H1 (cell line): ENCODE results near the gene CAMTA1. TPM values are rescaled to one million over a fixed set of nuclear protein-coding genes. Genes with fewer than 3 reads are reported as not detected.

ENCODE experiments used
- CTCF ChIA-PET: fragments of 300-600 bp; sonication (Branson Sonifier 250); formaldehyde crosslinking; loops from one replicate; lab custom pipeline; 2021; ENCODE audit not compliant: partially characterized antibody; lab: Charles Lee
- POLR2A ChIA-PET: fragments of 300-600 bp; sonication (Branson Sonifier 250); formaldehyde crosslinking; loops from one replicate; lab custom pipeline; 2021; ENCODE audit warnings: inconsistent platforms; ENCODE audit not compliant: partially characterized antibody; lab: Charles Lee
- DNase-seq, 2 experiments: peaks; one replicate each; pipeline versions ENCODE4 v3.0.0 to v3.0.0-alpha.2; 2010 to 2022; ENCODE audit warnings: low spot score in 2 of 2, low read depth in 1 of 2, mixed read lengths in 1 of 2
- FAIRE-seq: peaks from 2 replicates; lab custom pipeline; 2011; peaks lifted over from hg19 to GRCh38; lab: Jason Lieb, UNC
- H2AFZ ChIP-seq: 2 replicates; pipeline ENCODE4 v1.8.1; 2012; ENCODE audit warnings: low read length, inconsistent platforms
- H2AK5ac ChIP-seq: 2 replicates; pipeline ENCODE4 v1.6.1; 2013; ENCODE audit warnings: low read depth, low read length
- H2BK120ac ChIP-seq: replicated peaks from 2 replicates; pipeline ENCODE3; 2013; ENCODE audit warnings: low read depth, low read length, inconsistent platforms
- H2BK12ac ChIP-seq: 2 replicates; pipeline ENCODE4 v1.6.1; 2013; ENCODE audit warnings: low read depth, low read length
- H2BK15ac ChIP-seq: 2 replicates; pipeline ENCODE4 v1.6.1; 2013; ENCODE audit warnings: low read length
- H2BK20ac ChIP-seq: 2 replicates; pipeline ENCODE4 v1.6.1; 2013; ENCODE audit warnings: low read length
- H2BK5ac ChIP-seq: 2 replicates; pipeline ENCODE4 v1.6.1; 2013; ENCODE audit warnings: low read depth, low read length
- H3K14ac ChIP-seq: 2 replicates; pipeline ENCODE4 v1.6.1; 2013; ENCODE audit warnings: inconsistent platforms; ENCODE audit not compliant: insufficient read length
- H3K18ac ChIP-seq: 2 replicates; pipeline ENCODE4 v1.6.1; 2013; ENCODE audit warnings: low read length; ENCODE audit errors: extremely low read depth
- H3K23ac ChIP-seq: 2 replicates; pipeline ENCODE4 v1.6.1; 2013; ENCODE audit warnings: inconsistent platforms; ENCODE audit not compliant: insufficient read length
- H3K23me2 ChIP-seq: 2 replicates; pipeline ENCODE4 v1.6.1; 2013; ENCODE audit warnings: low read depth, low read length
- H3K27ac ChIP-seq: 2 replicates; pipeline ENCODE4 v1.6.1; 2011; ENCODE audit warnings: low read depth, low read length, inconsistent platforms
- H3K27me3 ChIP-seq, 4 experiments: replicated peaks in 1 of 4; 1 replicate in 1 of 4; 2 replicates in 3 of 4; pipeline versions ENCODE4 v1.6.1 to v1.8.1; 2011 to 2013; ENCODE audit warnings: low read length in 3 of 4, mild to moderate bottlenecking in 3 of 4, inconsistent platforms in 2 of 4, mixed read lengths in 2 of 4, moderate library complexity in 1 of 4; ENCODE audit not compliant: control insufficient read depth in 3 of 4, insufficient read depth in 3 of 4; ENCODE audit errors: extremely low read depth in 1 of 4
- H3K36me3 ChIP-seq, 4 experiments: 2 replicates each; pipeline versions ENCODE4 v1.6.1 to v1.8.1; 2011 to 2013; ENCODE audit warnings: mild to moderate bottlenecking in 4 of 4, low read length in 3 of 4, moderate library complexity in 2 of 4, control low read depth in 1 of 4, inconsistent platforms in 1 of 4; ENCODE audit not compliant: insufficient read depth in 4 of 4, control insufficient read depth in 2 of 4
- H3K4ac ChIP-seq: replicated peaks from 2 replicates; pipeline ENCODE3; 2013; ENCODE audit warnings: low read length, low read depth, mixed read lengths, inconsistent platforms; ENCODE audit not compliant: insufficient read length
- H3K4me1 ChIP-seq, 4 experiments: replicated peaks in 1 of 4; 1 replicate in 1 of 4; 2 replicates in 3 of 4; pipeline versions ENCODE4 v1.6.1 to v1.8.1; 2011 to 2013; ENCODE audit warnings: low read length in 3 of 4, inconsistent platforms in 2 of 4, mixed read lengths in 1 of 4; ENCODE audit not compliant: insufficient read depth in 4 of 4, control insufficient read depth in 3 of 4
- H3K4me2 ChIP-seq, 2 experiments: 2 replicates each; pipeline versions ENCODE4 v1.6.1 to v1.8.1; 2011 to 2013; ENCODE audit warnings: low read depth in 2 of 2, low read length in 2 of 2, control low read depth in 1 of 2, inconsistent platforms in 1 of 2, mild to moderate bottlenecking in 1 of 2; ENCODE audit not compliant: insufficient read depth in 1 of 2
- H3K4me3 ChIP-seq, 4 experiments: fragments of 200-600, 300-600 bp in 1 of 4; sonication (generic), shearing (Covaris generic), sonication (Bioruptor Twin) in 1 of 4; 2 replicates each; pipeline versions ENCODE4 v1.5.1 to v1.8.1; 2011 to 2016; ENCODE audit warnings: low read length in 4 of 4, low read depth in 3 of 4, control low read depth in 2 of 4, inconsistent platforms in 2 of 4, mild to moderate bottlenecking in 2 of 4, mixed read lengths in 1 of 4, moderate library complexity in 1 of 4; ENCODE audit not compliant: insufficient read depth in 2 of 4; ENCODE audit errors: extremely low read depth in 1 of 4
- H3K56ac ChIP-seq: replicated peaks from 2 replicates; pipeline ENCODE3; 2013; ENCODE audit warnings: low read depth, mild to moderate bottlenecking, mixed read lengths, low read length, inconsistent platforms; ENCODE audit not compliant: insufficient read length
- H3K79me1 ChIP-seq: 2 replicates; pipeline ENCODE4 v1.6.1; 2013; ENCODE audit warnings: low read depth, low read length, control low read depth
- H3K79me2 ChIP-seq, 2 experiments: 2 replicates each; pipeline versions ENCODE4 v1.6.1 to v1.8.1; 2012 to 2013; ENCODE audit warnings: low read length in 2 of 2, mild to moderate bottlenecking in 2 of 2, inconsistent platforms in 1 of 2; ENCODE audit not compliant: insufficient read depth in 2 of 2, control insufficient read depth in 1 of 2
- H3K9ac ChIP-seq, 4 experiments: replicated peaks in 1 of 4; 1 replicate in 1 of 4; 2 replicates in 3 of 4; pipeline versions ENCODE4 v1.6.1 to v1.8.1; 2011 to 2013; ENCODE audit warnings: low read depth in 3 of 4, low read length in 3 of 4, control low read depth in 2 of 4, mild to moderate bottlenecking in 2 of 4, moderate library complexity in 2 of 4, inconsistent platforms in 1 of 4; ENCODE audit errors: extremely low read depth in 1 of 4
- H3K9me3 ChIP-seq, 2 experiments: 2 replicates each; pipeline versions ENCODE4 v1.6.1 to v1.8.1; 2012 to 2013; ENCODE audit warnings: mild to moderate bottlenecking in 2 of 2, moderate library complexity in 2 of 2, control low read depth in 1 of 2, inconsistent platforms in 1 of 2, low read depth in 1 of 2, low read length in 1 of 2, mixed read lengths in 1 of 2; ENCODE audit not compliant: insufficient read depth in 2 of 2
- H4K20me1 ChIP-seq, 2 experiments: replicated peaks in 1 of 2; 2 replicates each; pipeline versions ENCODE3 to v1.8.1; 2011 to 2013; ENCODE audit warnings: inconsistent platforms in 2 of 2, low read length in 2 of 2, mild to moderate bottlenecking in 1 of 2; ENCODE audit not compliant: insufficient read depth in 2 of 2, control insufficient read depth in 1 of 2
- H4K5ac ChIP-seq: 2 replicates; pipeline ENCODE4 v1.6.1; 2013; ENCODE audit warnings: low read length, low read depth, mixed read lengths, inconsistent platforms; ENCODE audit not compliant: insufficient read length
- H4K8ac ChIP-seq: 2 replicates; pipeline ENCODE4 v1.8.0; 2013; ENCODE audit warnings: mild to moderate bottlenecking, moderate library complexity, low read length, inconsistent platforms; ENCODE audit not compliant: insufficient read depth; ENCODE audit errors: extremely low read depth
- H4K91ac ChIP-seq: replicated peaks from 2 replicates; pipeline ENCODE3; 2013; ENCODE audit warnings: low read length, mixed read lengths, inconsistent platforms; ENCODE audit not compliant: insufficient read length
- CEBPB ChIP-seq: IDR thresholded peaks from 2 replicates; pipeline ENCODE4 v1.6.1; 2012; ENCODE audit warnings: low read depth, low read length
- CHD1 ChIP-seq: IDR thresholded peaks from 2 replicates; pipeline ENCODE4 v1.6.1; 2012; ENCODE audit warnings: low read depth, low read length, improper control_type of control experiment
- CHD2 ChIP-seq: IDR thresholded peaks from 2 replicates; pipeline ENCODE4 v1.6.1; 2012; ENCODE audit warnings: low read length, improper control_type of control experiment
- JUN ChIP-seq: IDR thresholded peaks from 2 replicates; pipeline ENCODE4 v1.6.1; 2011; ENCODE audit warnings: low read depth, mild to moderate bottlenecking, improper control_type of control experiment, low read length
- KDM1A ChIP-seq: fragments of 200-600, 300-600 bp; sonication (generic); IDR thresholded peaks from 2 replicates; pipeline ENCODE4 v1.7.1; 2016; ENCODE audit warnings: mild to moderate bottlenecking, low read length, borderline replicate concordance
- RAD21 ChIP-seq, 2 experiments: IDR thresholded peaks in 1 of 2; conservative IDR thresholded peaks in 1 of 2; 2 replicates each; pipeline ENCODE4 v1.6.1; 2011; ENCODE audit warnings: low read depth in 2 of 2, low read length in 2 of 2, improper control_type of control experiment in 1 of 2, inconsistent platforms in 1 of 2, mild to moderate bottlenecking in 1 of 2, moderate library complexity in 1 of 2
- ZNF274 ChIP-seq: IDR thresholded peaks from 2 replicates; pipeline ENCODE4 v1.7.0; 2012; ENCODE audit warnings: low read length, borderline replicate concordance; ENCODE audit errors: extremely low read depth
- WGBS, 2 experiments: shearing (Covaris generic) in 1 of 2; methylation state at CpG; one replicate each; pipeline versions ENCODE4 v1.1.6 to v1.1.7; 2013 to 2015; ENCODE audit warnings: low lambda C conversion rate in 2 of 2, mixed read lengths in 2 of 2, inconsistent platforms in 1 of 2, low coverage in 1 of 2, missing lambda C conversion rate in 1 of 2; ENCODE audit not compliant: insufficient replicate concordance in 2 of 2, insufficient coverage in 1 of 2, insufficient read length in 1 of 2; ENCODE audit errors: extremely low coverage in 1 of 2, missing lambda C conversion rate in 1 of 2; 5-methylcytosine and 5-hydroxymethylcytosine counted together
- polyA plus RNA-seq, 7 experiments: library from polyadenylated mRNA; depleted of rRNA in 3 of 7; stranded (reverse) in 5 of 7; unstranded in 2 of 7; fragments of >200 nt in 5 of 7; fragments of 200-250 nt in 2 of 7; gene quantifications; 1 replicate in 5 of 7; 2 replicates in 1 of 7; 4 replicates in 1 of 7; pipeline versions ENCODE4 v1.2.1 to v1.2.3, GENCODE V29; 2011 to 2013; ENCODE audit warnings: missing spikeins in 2 of 7, mixed read lengths in 2 of 7
- total RNA-seq: library from RNA; stranded (reverse); fragmentation: NEBNext Ultra II Directional; extraction: Animal tissue kit (Norgen Biotek cat#: 25700); gene quantifications from 2 replicates; pipeline ENCODE4 v1.2.1, GENCODE V29; 2021

Gene CAMTA1
- total and polyA plus RNA-seq, 2 of the 8 experiments (the other 6 are each of a cell fraction or from before 2014, with no cell fraction given): 65.0 to 119 TPM

GRCh38 chr1:7674972-7675371, 889.7 kb downstream of the CAMTA1 start:
- Histone ChIP-seq H4K8ac (no peak overlapping the region), H2BK120ac (no peak overlapping the region), H3K4ac (no peak overlapping the region), H2BK12ac (no peak overlapping the region), H3K56ac (no peak overlapping the region), H3K27me3 (peaks cover 0 to 15% (median 13%) of the 10 kb centered on the region in 4 experiments; a peak in 6 of 7 replicates), H3K9ac (no peak overlapping the region), H3K36me3 (no peaks in the 10 kb centered on the region), H2BK15ac (no peak overlapping the region), H2BK20ac (no peak overlapping the region)
- WGBS, 2 experiments: 88% methylated on average over 4 of the region's 4 CpGs; no CpG with 5 or more reads in 1 of the 2 experiments
- no peak for DNase-seq
- TF ChIP-seq CHD2: no peak
- no peak for TF ChIP-seq CEBPB
- no peak for TF ChIP-seq JUN
- no peak for TF ChIP-seq CHD1
- TF ChIP-seq KDM1A: peak; percentile 48; the same call in 1 of the 2 replicates
- no peak for TF ChIP-seq ZNF274
- no peak for TF ChIP-seq RAD21 (IDR thresholded peaks at IDR 0.05 in 1 of 2, conservative IDR thresholded peaks at IDR 0.05 in 1 of 2; ENCODE audit: low read depth in 2 of 2, low read length in 2 of 2)
- TF ChIP-seq, all 59 proteins: peak for 1
- Histone ChIP-seq H3K4me3 (no peak overlapping the region), H3K4me2 (no peak overlapping the region), H3K23me2 (no peaks in the 10 kb centered on the region; the same call in 1 of the 2 replicates), H3K4me1 (peaks cover 0 to 12% (median 8%) of the 10 kb centered on the region in 4 experiments; a peak in 6 of 7 replicates), H4K91ac (no peak overlapping the region), H3K9me3 (no peaks in the 10 kb centered on the region), H3K27ac (no peak overlapping the region), H2AFZ (no peak overlapping the region), H3K79me2 (no peaks in the 10 kb centered on the region), H4K20me1 (no peaks in the 10 kb centered on the region), H3K18ac (no peak overlapping the region), H3K14ac (no peak overlapping the region), H3K79me1 (no peaks in the 10 kb centered on the region), H2AK5ac (no peak overlapping the region), H4K5ac (no peak overlapping the region), H3K23ac (no peak overlapping the region), H2BK5ac (no peak overlapping the region)
- POLR2A ChIA-PET: interaction anchor here (1.6 kb wide), 1 partner anchor 77 kb away, joined by 6 read pairs; no protein-coding TSS in a partner anchor
- CTCF ChIA-PET: interaction anchor here (0.5 to 23.6 kb wide), 4 partner anchors 8 to 1992 kb away, joined by 3 to 554 read pairs (median 12); no protein-coding TSS in a partner anchor
- no peak for FAIRE-seq
